Loucy (cell line): ENCODE results near the gene TECPR1.

ENCODE experiments used
- H2AFZ ChIP-seq: fragments of 200-600 bp; sonication (generic); 2 replicates; pipeline ENCODE4 v1.6.0; 2016; ENCODE audit warnings: antibody characterized with exemption, mild to moderate bottlenecking, low read length, moderate library complexity
- H3F3A ChIP-seq: fragments of 200-600 bp; 2 replicates; pipeline ENCODE4 v1.6.0; 2016; ENCODE audit warnings: antibody characterized with exemption, low read depth, mild to moderate bottlenecking
- H3K27me3 ChIP-seq: fragments of 200-600 bp; sonication (generic); 2 replicates; pipeline ENCODE4 v1.6.1; 2014; ENCODE audit warnings: low read length, mild to moderate bottlenecking; ENCODE audit not compliant: insufficient read depth, poor library complexity, severe bottlenecking
- H3K36me3 ChIP-seq: fragments of 200-600 bp; sonication (generic); 2 replicates; pipeline ENCODE4 v1.6.1; 2016; ENCODE audit warnings: low read length; ENCODE audit not compliant: insufficient read depth
- H3K4me1 ChIP-seq: fragments of 200-600 bp; sonication (generic); 2 replicates; pipeline ENCODE4 v1.5.1; 2014; ENCODE audit warnings: low read length, mild to moderate bottlenecking; ENCODE audit not compliant: insufficient read depth, poor library complexity, severe bottlenecking
- H3K4me2 ChIP-seq: fragments of 200-600 bp; sonication (generic); 2 replicates; pipeline ENCODE4 v1.6.0; 2014; ENCODE audit warnings: antibody characterized with exemption, low read length, low read depth, mild to moderate bottlenecking; ENCODE audit not compliant: poor library complexity, severe bottlenecking
- H3K4me3 ChIP-seq: fragments of 200-600 bp; sonication (generic); 2 replicates; pipeline ENCODE4 v1.5.1; 2014; ENCODE audit warnings: low read length, mild to moderate bottlenecking, mixed read lengths; ENCODE audit not compliant: poor library complexity, severe bottlenecking
- H3K79me2 ChIP-seq: fragments of 200-600 bp; sonication (generic); 2 replicates; pipeline ENCODE4 v1.6.1; 2014; ENCODE audit warnings: low read length; ENCODE audit not compliant: insufficient read depth
- H3K9ac ChIP-seq: fragments of 200-600 bp; sonication (generic); 2 replicates; pipeline ENCODE4 v1.6.0; 2014; ENCODE audit warnings: mild to moderate bottlenecking, low read depth, low read length, moderate library complexity; ENCODE audit not compliant: poor library complexity, severe bottlenecking
- H3K9me2 ChIP-seq: fragments of 200-600 bp; sonication (generic); replicated peaks from 2 replicates; pipeline ENCODE4 v1.6.1; 2016; ENCODE audit warnings: low read depth, low read length, mixed read lengths
- H3K9me3 ChIP-seq: fragments of 200-600 bp; sonication (generic); 2 replicates; pipeline ENCODE4 v1.6.1; 2014; ENCODE audit warnings: mild to moderate bottlenecking, antibody characterized with exemption, low read length, low read depth; ENCODE audit not compliant: insufficient read depth
- H4K20me1 ChIP-seq: fragments of 200-600 bp; sonication (generic); 2 replicates; pipeline ENCODE4 v1.6.0; 2014; ENCODE audit warnings: antibody characterized with exemption, low read length, mild to moderate bottlenecking; ENCODE audit not compliant: insufficient read depth, poor library complexity, severe bottlenecking
- CTCF ChIP-seq: fragments of 200-600 bp; sonication (generic); conservative IDR thresholded peaks from 2 replicates; pipeline ENCODE4 v1.5.1; 2014; ENCODE audit warnings: mild to moderate bottlenecking, antibody characterized with exemption, low read length
- EZH2phosphoT487 ChIP-seq: fragments of 200-600 bp; IDR thresholded peaks from 2 replicates; pipeline ENCODE4 v1.6.1; 2018; ENCODE audit warnings: antibody characterized with exemption, mild to moderate bottlenecking, moderate library complexity, borderline replicate concordance

The TECPR1 gene

GRCh38 chr7:98252425-98253054 is 508 bp upstream of the TECPR1 start:
- peak overlapping the region; percentile 78 for H3K4me2 ChIP-seq
- no peak for TF ChIP-seq CTCF
- TF ChIP-seq EZH2phosphoT487, result no peak

DNA sequence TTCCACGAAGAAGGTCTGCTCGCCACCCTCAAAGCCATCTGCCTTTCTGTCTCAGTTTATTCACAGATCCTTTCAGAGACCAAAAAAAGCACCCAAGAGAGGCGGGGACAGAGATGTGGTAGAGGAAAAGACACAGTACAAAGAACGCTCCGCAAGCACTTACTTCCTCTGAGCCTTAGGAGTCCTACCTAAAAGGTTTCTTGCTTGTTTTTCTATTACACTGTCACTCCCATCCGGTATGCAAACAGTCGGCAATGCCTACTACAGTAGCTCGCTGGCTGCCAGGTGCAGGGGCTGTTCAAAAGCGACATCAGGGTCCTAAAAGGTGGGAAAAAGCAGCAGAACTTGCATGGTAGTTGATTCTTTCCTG is 816 bp downstream of the TECPR1 start:
- Histone ChIP-seq H3K4me3 (peak overlapping the region; percentile 93), H4K20me1 (peaks cover 14% of the 10 kb centered on the region), H3K79me2 (peaks cover 38% of the 10 kb centered on the region), H3K9me2 (no peaks in the 10 kb centered on the region), H3K36me3 (no peaks in the 10 kb centered on the region), H3K27me3 (no peaks in the 10 kb centered on the region), H2AFZ (peak overlapping the region; percentile 91), H3F3A (no peaks in the 10 kb centered on the region), H3K9ac (peak overlapping the region; percentile 67), H3K4me1 (peaks cover 26% of the 10 kb centered on the region), H3K4me2 (peak overlapping the region; percentile 95), H3K9me3 (no peaks in the 10 kb centered on the region)
- TF ChIP-seq CTCF, result no peak
- no peak for TF ChIP-seq EZH2phosphoT487

More at GRCh38 chr7:98252425-98253054, 508 bp upstream of the TECPR1 start:
- Histone ChIP-seq H3K79me2 (peaks cover 38% of the 10 kb centered on the region), H4K20me1 (peaks cover 16% of the 10 kb centered on the region), H3K9me2 (no peaks in the 10 kb centered on the region), H3K9ac (peak overlapping the region; percentile 67), H3K27me3 (no peaks in the 10 kb centered on the region), H3K9me3 (no peaks in the 10 kb centered on the region), H3K36me3 (no peaks in the 10 kb centered on the region), H3K4me3 (peak overlapping the region; percentile 93), H3K4me1 (peaks cover 26% of the 10 kb centered on the region), H2AFZ (peak overlapping the region; percentile 91), H3F3A (no peaks in the 10 kb centered on the region)

DNA sequence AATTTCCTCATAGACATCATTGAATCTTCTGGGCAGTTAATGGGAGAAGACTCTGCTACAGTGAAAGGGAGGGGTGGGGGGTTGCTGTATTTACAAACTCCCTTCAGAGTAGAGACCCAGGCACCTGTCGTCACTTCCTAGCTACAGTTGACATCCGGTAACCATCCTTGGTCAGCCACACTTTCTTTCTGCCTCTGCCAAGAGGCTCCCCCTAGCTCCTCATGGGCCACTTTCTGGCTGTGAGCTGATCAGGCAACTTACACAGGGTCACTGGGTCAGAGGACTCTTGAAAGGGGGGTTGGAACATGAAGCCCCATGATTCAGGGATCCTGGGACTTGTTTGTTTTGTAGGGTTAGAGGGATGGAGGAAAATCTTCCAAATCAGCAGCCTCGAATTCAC is 1.2 kb downstream of the TECPR1 start:
- no peaks in the 10 kb centered on the region for H3K9me3 ChIP-seq
- H3F3A ChIP-seq, result no peaks in the 10 kb centered on the region
- no peaks in the 10 kb centered on the region for H3K9me2 ChIP-seq
- peaks cover 26% of the 10 kb centered on the region for H3K4me1 ChIP-seq
- H2AFZ ChIP-seq, result peak overlapping the region; percentile 91
- peak overlapping the region; percentile 95 for H3K4me2 ChIP-seq
- H3K36me3 ChIP-seq, result no peaks in the 10 kb centered on the region
- H3K9ac ChIP-seq, result peak overlapping the region; percentile 67
- H3K27me3 ChIP-seq, result no peaks in the 10 kb centered on the region
- TF ChIP-seq EZH2phosphoT487 (no peak), CTCF (peak; percentile 44)
- peaks cover 12% of the 10 kb centered on the region for H4K20me1 ChIP-seq
- peak overlapping the region; percentile 93 for H3K4me3 ChIP-seq
- H3K79me2 ChIP-seq, result peaks cover 38% of the 10 kb centered on the region
